Activated CD4-positive, alpha-beta T cell treated with anti-CD3 and anti-CD28 coated beads, Interleukin-2, amount 10 ng/mL, durations not matched to agents 24 days and 14 days (primary cell): ENCODE results near the gene TPCN2. TPM values are rescaled to one million over a fixed set of nuclear protein-coding genes. Genes with fewer than 3 reads are reported as not detected.

Experiments
- DNase-seq: peaks from one replicate; pipeline ENCODE4 v3.0.0; 2022
- H3K27ac Mint-ChIP-seq: one replicate; pipeline ENCODE4 v1.8.0; 2022; ENCODE audit warnings: mild to moderate bottlenecking, mixed read lengths
- H3K27me3 Mint-ChIP-seq: one replicate; pipeline ENCODE4 v1.8.0; 2022; ENCODE audit warnings: mixed read lengths
- H3K36me3 Mint-ChIP-seq: one replicate; pipeline ENCODE4 v1.8.0; 2022; ENCODE audit warnings: low read depth, mild to moderate bottlenecking, mixed read lengths
- H3K4me1 Mint-ChIP-seq: one replicate; pipeline ENCODE4 v1.8.0; 2021; ENCODE audit warnings: mixed read lengths
- H3K4me3 Mint-ChIP-seq: one replicate; pipeline ENCODE4 v1.8.0; 2022; ENCODE audit warnings: mild to moderate bottlenecking, moderate library complexity, mixed read lengths
- H3K9me3 Mint-ChIP-seq: one replicate; pipeline ENCODE4 v1.8.0; 2021; ENCODE audit warnings: mixed read lengths
- intact Hi-C: fragments of 100-400 bp; cut with micrococcal nuclease; formaldehyde crosslinking; loops from one replicate; pipeline ENCODE4 v1.15.1; 2023
- total RNA-seq: library from RNA; stranded (reverse); gene quantifications from 2 replicates; pipeline ENCODE4 v1.2.3, GENCODE V29; 2022

TPCN2 gene
- total RNA-seq, 1 donor from 2014 or later = 15.7 TPM

DNA sequence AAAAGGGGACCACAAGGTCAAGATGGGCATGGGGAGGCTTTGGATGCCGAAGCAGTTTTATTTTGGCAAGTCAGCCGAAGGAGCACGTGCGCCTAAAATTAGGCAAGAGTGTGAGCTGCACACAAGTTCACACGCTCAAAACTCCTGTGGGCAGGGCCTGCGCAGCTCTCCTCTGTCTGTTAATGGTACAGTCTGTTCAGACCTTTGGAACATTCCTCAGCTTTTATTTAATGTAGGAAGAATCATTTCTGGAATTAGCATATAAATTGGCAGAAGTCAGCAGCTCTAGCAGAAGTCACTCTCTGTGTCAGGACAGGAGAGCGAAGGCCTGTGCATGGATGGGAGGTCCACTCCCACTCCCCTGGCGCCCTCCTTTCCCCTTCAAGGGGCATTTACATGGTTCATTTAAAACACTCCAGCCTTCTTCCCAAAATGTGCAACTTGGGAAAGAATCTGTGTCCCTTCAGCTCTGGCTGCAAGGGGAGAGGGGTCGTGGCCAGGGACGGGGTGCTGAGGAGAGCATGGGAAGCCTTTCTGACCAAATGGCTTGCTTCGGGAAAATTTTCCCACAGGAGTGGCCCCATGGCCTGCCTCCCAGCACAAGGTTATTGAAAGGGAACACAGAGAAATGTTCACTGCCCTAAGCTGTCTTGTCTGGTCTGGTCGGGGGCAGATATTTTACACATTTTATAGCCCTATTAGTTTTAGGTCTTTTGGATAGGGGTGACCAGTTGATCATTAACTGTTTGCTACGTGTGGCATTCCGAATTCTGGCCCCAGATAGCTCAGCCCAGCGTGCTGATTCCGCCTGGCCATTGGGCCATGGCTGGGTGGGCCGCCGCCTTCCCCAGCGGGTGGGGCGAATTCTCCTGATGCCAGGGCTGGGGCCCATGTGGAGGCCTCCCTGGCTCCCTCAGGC is 63.2 kb downstream of the TPCN2 start:
- intact Hi-C loops = no loop called here
- peaks cover 3% of the 10 kb centered on the region for H3K36me3 Mint-ChIP-seq
- peaks cover 1% of the 10 kb centered on the region for H3K4me1 Mint-ChIP-seq
- no peaks in the 10 kb centered on the region for H3K27me3 Mint-ChIP-seq
- no peak overlapping the region for H3K27ac Mint-ChIP-seq
- DNase-seq = no peak
- H3K4me3 Mint-ChIP-seq = no peak overlapping the region
- peaks cover 20% of the 10 kb centered on the region for H3K9me3 Mint-ChIP-seq

DNA sequence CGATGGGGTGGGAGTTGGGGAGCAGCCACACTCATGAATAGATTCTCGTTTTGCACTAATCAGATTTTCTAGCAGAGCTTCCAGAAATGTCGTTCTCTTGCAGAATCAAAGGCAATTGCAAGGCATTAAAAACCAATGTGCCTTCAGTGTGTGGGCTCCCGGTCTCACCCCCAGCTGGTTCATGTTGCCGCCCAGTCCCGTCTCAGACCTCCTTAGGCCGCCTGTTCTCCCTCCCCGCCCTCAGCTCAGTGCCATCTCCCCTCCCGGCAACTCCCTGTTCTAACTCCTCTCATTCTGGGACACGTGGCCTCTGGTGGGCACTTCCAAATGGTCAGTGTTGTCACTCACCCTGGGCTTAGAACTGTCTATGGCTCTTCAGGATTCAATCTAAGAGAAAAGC is 64.5 kb downstream of the TPCN2 start:
- Mint-ChIP-seq H3K4me3 (no peak overlapping the region), H3K36me3 (peaks cover 3% of the 10 kb centered on the region), H3K9me3 (peaks cover 18% of the 10 kb centered on the region), H3K4me1 (peaks cover 2% of the 10 kb centered on the region), H3K27me3 (no peaks in the 10 kb centered on the region), H3K27ac (no peak overlapping the region)
- DNase-seq = no peak
- intact Hi-C loops = no loop called here

DNA sequence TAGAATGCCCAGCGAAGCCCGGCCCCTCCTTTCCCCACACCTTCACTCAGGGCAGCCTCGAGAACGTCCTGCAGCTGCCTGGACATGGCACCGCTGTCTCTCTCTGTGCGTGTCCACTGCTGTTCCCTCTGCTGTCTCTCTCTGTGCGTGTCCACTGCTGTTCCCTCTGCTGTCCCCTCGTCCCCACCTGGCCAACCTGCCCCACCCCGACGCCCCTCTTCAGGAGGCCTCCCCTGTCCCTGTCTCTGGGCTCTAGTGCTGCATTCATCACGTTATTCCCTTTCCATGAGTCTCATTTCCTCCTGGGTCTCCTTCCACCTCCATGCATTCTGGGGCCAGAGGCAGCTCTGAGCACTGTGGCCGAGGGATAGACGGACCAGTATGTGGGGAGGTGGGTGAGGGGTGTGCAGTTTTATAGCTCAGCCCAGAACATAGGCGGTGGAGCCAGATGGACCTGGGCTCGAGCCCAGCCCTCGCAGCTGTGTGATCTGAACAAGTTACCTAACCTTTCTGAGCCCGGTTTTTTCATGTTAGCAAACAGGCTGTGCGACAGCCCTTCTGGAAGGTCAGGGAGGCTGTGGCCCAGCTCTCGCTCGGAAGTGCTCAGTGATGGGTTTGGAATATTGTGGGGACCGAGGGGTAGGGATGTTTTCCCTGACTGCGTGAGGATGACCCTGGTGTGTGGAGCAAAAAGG is 65.1 kb downstream of the TPCN2 start:
- intact Hi-C loops = no loop called here
- Mint-ChIP-seq H3K4me3 (no peak overlapping the region), H3K4me1 (peaks cover 2% of the 10 kb centered on the region), H3K36me3 (no peaks in the 10 kb centered on the region), H3K27me3 (no peaks in the 10 kb centered on the region), H3K9me3 (peaks cover 16% of the 10 kb centered on the region), H3K27ac (no peak overlapping the region)
- DNase-seq = no peak

- no peaks in the 10 kb centered on the region for H3K27me3 Mint-ChIP-seq
- H3K27ac Mint-ChIP-seq = no peak overlapping the region
- DNase-seq = no peak
- no peaks in the 10 kb centered on the region for H3K36me3 Mint-ChIP-seq
- H3K4me3 Mint-ChIP-seq = no peak overlapping the region
- H3K9me3 Mint-ChIP-seq = peaks cover 18% of the 10 kb centered on the region
- intact Hi-C loops = no loop called here
- H3K4me1 Mint-ChIP-seq = peaks cover 2% of the 10 kb centered on the region
Measured at GRCh38 chr11:69114362-69114761, 65.6 kb downstream of the TPCN2 start.

DNA sequence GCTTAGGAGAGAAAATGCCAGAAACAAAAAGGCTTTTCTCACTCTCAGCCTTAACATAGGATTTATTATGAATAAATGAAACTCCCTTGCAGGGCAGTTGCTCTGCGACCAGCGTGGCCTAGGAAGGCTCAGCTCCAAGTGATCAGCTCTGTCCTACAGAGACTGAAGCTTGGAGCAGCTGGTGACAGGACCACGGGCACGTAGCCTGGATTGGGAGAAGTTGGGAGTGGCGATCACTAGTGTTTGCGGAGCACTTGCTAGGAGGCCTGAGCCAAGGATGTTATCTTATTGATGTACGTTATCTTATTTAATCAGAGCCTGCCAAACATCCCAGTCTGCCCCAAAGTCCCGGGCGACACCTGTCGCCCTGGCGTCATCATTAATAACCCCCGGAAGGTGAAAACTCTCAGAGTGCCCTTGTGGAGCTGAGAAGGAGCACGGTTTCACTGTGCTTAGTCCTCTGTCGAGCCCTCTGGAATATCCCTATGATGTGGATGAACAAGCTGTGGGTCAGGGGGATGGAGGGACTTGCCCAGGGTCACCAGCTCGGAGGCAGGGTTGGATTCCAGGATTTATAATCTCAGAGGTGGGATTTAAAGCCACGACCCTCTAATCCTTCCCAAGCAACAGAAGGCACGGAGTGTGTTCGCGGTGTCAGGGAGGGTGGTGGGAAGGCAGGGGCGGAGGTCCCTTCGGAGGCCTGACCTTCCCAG is 66.2 kb downstream of the TPCN2 start:
- no peak for DNase-seq
- Mint-ChIP-seq H3K4me1 (peaks cover 4% of the 10 kb centered on the region), H3K27ac (no peak overlapping the region), H3K36me3 (no peaks in the 10 kb centered on the region), H3K27me3 (no peaks in the 10 kb centered on the region), H3K9me3 (peaks cover 14% of the 10 kb centered on the region), H3K4me3 (no peak overlapping the region)
- intact Hi-C loops = no loop called here

DNA sequence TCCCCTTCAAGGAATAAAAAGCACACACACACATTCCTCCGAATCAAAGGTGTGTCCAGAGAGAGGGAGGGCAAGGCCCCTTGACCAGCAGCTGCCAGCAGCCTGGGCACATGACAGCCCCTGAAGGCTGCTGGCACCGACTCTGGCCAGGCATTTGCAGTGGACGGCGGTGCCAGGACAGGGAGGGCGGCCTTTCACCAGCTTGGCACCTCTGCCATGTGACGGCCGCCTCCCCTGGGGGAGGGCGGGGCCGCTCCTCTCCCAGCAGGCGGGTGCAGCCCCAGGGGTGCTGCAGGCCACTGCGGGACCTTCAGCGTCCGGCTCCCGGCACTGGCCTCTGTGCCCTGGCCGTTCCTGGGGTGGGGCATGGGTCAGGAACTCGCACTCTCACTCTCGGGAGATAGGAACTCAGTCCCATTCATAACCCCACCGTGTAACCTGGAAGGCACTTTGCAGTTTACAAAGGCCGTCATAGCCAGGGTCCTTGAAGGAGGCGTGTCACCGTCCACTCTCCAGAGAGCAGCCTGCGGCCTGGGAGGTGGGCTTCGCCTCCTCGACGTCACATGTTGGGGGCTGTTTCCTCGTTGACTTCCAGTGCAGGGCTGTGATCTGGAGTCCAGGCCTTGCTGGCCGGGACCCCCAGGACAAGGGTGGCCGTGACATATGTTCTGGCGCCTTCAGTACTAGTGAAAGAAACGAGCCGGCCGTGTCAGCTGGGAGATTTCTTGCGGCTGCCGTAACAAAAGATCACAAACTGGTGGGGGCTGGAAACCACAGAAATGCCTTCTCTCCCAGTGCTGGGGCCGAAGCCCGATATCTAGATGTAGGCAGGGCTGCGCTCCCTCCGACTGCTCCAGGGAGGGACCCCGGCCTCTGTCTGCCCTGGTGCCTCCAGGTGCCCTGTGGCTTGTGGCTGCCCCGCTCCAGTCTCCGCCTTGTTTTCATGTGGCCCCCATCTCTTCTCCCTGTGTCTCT is 67.1 kb downstream of the TPCN2 start:
- Mint-ChIP-seq H3K9me3 (peaks cover 7% of the 10 kb centered on the region), H3K4me3 (no peak overlapping the region), H3K27me3 (no peaks in the 10 kb centered on the region), H3K4me1 (peaks cover 5% of the 10 kb centered on the region), H3K36me3 (no peaks in the 10 kb centered on the region), H3K27ac (no peak overlapping the region)
- no peak for DNase-seq
- intact Hi-C loops = no loop called here

- H3K27ac Mint-ChIP-seq = no peak overlapping the region
- H3K36me3 Mint-ChIP-seq = no peaks in the 10 kb centered on the region
- DNase-seq = no peak
- peaks cover 9% of the 10 kb centered on the region for H3K4me1 Mint-ChIP-seq
- peaks cover 5% of the 10 kb centered on the region for H3K9me3 Mint-ChIP-seq
- intact Hi-C loops = no loop called here
- H3K4me3 Mint-ChIP-seq = no peak overlapping the region
- H3K27me3 Mint-ChIP-seq = no peaks in the 10 kb centered on the region
Measured at GRCh38 chr11:69116671-69117070, 67.9 kb downstream of the TPCN2 start.

- H3K36me3 Mint-ChIP-seq = no peaks in the 10 kb centered on the region
- peaks cover 25% of the 10 kb centered on the region for H3K4me1 Mint-ChIP-seq
- no peaks in the 10 kb centered on the region for H3K27me3 Mint-ChIP-seq
- DNase-seq = no peak
- H3K4me3 Mint-ChIP-seq = no peak overlapping the region
- no peak overlapping the region for H3K27ac Mint-ChIP-seq
- intact Hi-C loops = no loop called here
- peaks cover 5% of the 10 kb centered on the region for H3K9me3 Mint-ChIP-seq
Measured at GRCh38 chr11:69119190-69119589, 70.5 kb downstream of the TPCN2 start.

DNA sequence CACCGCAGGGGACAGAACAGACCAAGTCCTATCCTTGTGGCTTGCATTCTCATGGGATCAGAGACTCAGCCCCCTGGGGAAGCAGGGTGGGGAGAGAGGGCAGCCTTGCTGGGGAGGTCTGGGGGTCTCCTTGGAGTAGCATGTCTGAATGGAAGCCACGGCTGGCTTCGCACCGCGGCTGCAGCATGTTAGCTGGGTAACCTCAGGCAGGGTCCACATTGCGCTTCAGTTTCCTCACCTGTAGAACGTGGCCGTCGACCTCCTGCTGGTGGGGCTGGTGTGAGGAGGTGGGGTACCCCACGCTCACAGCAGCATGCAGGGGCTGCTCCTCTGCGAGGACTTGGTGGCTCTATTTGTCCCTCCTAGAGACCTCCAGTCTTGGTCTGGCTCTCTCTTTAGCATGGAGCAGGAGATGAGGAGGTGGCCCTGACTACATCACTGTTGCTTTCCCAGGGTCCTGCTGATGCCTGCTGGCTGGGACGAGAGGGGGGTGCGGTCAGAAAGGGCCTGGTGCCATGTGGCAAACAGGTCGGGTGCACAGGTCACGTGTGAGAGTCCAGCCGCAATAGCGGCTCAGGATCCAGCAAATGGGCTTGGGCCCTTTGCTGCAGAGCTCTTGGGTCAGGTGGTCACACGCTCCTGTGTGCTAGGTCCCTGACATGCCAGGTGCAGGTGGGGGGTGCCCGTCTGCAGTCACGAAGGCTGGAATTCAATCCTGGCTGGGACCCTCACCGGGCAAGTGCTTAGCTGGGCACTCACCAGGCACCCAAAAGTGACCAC is 71.6 kb downstream of the TPCN2 start:
- Mint-ChIP-seq H3K9me3 (peaks cover 5% of the 10 kb centered on the region), H3K36me3 (no peaks in the 10 kb centered on the region), H3K4me1 (peaks cover 28% of the 10 kb centered on the region), H3K4me3 (no peak overlapping the region), H3K27ac (no peak overlapping the region), H3K27me3 (no peaks in the 10 kb centered on the region)
- intact Hi-C loops = loop anchor here (5.0 to 10.0 kb wide), 3 partner anchors 215 to 427 kb away; no protein-coding TSS in a partner anchor
- no peak for DNase-seq

DNA sequence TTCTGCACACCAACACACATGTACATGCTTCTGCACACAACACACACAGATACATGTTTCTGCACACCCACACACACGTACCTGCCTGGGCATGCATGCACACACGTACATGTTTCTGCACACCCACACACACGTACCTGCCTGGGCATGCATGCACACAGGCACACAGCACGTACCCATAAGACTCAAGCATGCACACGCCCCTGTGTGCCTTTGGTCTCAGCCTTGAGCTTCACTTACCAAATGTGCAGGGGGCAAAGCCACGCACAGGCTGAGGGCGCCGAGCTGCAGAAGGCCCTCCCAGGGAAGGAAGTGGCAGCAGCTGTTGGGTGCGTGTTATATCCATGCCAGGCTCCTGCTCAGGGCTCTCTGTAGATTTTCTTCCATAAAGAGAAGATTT is 72.3 kb downstream of the TPCN2 start:
- no peaks in the 10 kb centered on the region for H3K27me3 Mint-ChIP-seq
- no peak overlapping the region for H3K4me3 Mint-ChIP-seq
- H3K9me3 Mint-ChIP-seq = peaks cover 5% of the 10 kb centered on the region
- no peak overlapping the region for H3K27ac Mint-ChIP-seq
- no peak for DNase-seq
- intact Hi-C loops = loop anchor here (5.0 to 10.0 kb wide), 3 partner anchors 214 to 426 kb away; no protein-coding TSS in a partner anchor
- no peaks in the 10 kb centered on the region for H3K36me3 Mint-ChIP-seq
- H3K4me1 Mint-ChIP-seq = peaks cover 28% of the 10 kb centered on the region

- intact Hi-C loops = loop anchor here (5.0 to 10.0 kb wide), 3 partner anchors 213 to 426 kb away; no protein-coding TSS in a partner anchor
- peaks cover 28% of the 10 kb centered on the region for H3K4me1 Mint-ChIP-seq
- H3K4me3 Mint-ChIP-seq = no peak overlapping the region
- H3K9me3 Mint-ChIP-seq = peaks cover 5% of the 10 kb centered on the region
- DNase-seq = no peak
- H3K36me3 Mint-ChIP-seq = no peaks in the 10 kb centered on the region
- H3K27ac Mint-ChIP-seq = no peak overlapping the region
- H3K27me3 Mint-ChIP-seq = no peaks in the 10 kb centered on the region
Measured at GRCh38 chr11:69121621-69122325, 73.0 kb downstream of the TPCN2 start.

GRCh38 chr11:69122326-69122629 is 73.5 kb downstream of the TPCN2 start:
- DNase-seq = no peak
- H3K27ac Mint-ChIP-seq = peak overlapping the region; percentile 86
- intact Hi-C loops = loop anchor here (5.0 to 10.0 kb wide), 3 partner anchors 213 to 425 kb away; no protein-coding TSS in a partner anchor
- peaks cover 5% of the 10 kb centered on the region for H3K9me3 Mint-ChIP-seq
- H3K4me3 Mint-ChIP-seq = peak overlapping the region; percentile 74
- no peaks in the 10 kb centered on the region for H3K27me3 Mint-ChIP-seq
- H3K36me3 Mint-ChIP-seq = no peaks in the 10 kb centered on the region
- peaks cover 28% of the 10 kb centered on the region for H3K4me1 Mint-ChIP-seq
